ENCODE data around the gene POLG.

Gene POLG

DNA sequence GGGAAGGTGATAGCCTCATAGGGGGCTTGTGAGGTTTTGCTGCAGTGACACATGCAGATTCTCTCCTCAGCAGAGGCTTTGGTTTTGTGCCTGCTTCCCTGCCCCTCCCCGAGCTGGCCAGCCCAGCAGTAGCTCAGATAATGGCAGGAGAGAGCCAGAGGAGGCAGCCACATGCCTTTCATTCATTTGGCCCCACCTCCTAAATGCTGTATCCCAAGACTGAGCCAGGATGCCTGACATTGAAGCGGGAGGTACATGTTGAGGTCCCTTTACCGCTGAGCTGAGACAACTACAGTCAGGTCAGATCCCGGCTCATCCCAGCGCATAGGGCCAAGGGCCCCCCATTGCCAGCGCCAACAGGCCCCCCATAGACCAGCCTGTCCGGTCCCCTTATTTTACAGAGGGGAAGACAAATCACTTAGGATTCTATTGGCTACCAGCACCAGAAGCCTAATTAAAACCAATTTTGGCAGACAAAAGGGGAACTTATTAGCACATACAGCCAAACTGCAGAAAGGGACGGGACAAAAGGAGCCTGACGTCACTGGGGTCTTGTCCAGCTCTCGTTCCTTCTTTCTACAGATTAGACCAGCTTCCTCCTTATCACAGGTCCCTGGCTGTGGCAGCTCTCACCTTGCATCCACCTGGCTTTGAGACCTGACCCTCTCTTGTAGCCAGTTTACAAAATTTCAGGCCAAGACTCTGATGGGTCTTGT lies 12.1 kb upstream of the POLG start:
- no peak overlapping the region for H3K4me3 ChIP-seq (ENCODE audit: low read depth, low read length)
- TF ChIP-seq, protein P1, sequence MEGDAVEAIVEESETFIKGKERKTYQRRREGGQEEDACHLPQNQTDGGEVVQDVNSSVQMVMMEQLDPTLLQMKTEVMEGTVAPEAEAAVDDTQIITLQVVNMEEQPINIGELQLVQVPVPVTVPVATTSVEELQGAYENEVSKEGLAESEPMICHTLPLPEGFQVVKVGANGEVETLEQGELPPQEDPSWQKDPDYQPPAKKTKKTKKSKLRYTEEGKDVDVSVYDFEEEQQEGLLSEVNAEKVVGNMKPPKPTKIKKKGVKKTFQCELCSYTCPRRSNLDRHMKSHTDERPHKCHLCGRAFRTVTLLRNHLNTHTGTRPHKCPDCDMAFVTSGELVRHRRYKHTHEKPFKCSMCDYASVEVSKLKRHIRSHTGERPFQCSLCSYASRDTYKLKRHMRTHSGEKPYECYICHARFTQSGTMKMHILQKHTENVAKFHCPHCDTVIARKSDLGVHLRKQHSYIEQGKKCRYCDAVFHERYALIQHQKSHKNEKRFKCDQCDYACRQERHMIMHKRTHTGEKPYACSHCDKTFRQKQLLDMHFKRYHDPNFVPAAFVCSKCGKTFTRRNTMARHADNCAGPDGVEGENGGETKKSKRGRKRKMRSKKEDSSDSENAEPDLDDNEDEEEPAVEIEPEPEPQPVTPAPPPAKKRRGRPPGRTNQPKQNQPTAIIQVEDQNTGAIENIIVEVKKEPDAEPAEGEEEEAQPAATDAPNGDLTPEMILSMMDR (IDR thresholded peaks at IDR 0.05; ENCODE audit: borderline replicate concordance, insufficient read depth, low read depth, low read length) = no peak

DNA sequence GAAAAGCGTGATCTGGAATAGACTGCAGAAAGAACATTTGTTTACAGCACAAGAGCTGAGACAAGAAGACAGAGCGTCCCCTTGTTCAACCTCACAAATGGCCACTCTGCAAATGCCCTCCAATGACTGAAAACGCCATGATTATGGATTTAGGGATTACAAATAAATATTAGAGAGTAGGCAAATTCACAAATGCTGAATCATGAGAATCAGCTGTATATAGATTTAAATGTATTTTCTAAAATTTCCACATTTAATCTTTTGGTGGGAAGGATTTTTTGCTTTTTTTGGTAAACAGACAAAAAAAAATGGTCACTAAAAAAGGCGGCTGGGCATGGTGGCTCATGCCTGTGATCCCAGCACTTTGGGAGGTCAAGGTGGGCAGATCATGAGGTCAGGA lies 10.6 kb upstream of the POLG start:
- TF ChIP-seq, protein P1 (IDR thresholded peaks at IDR 0.05; ENCODE audit: borderline replicate concordance, insufficient read depth, low read depth, low read length) = no peak
- H3K4me3 ChIP-seq (ENCODE audit: low read depth, low read length) = no peak overlapping the region

DNA sequence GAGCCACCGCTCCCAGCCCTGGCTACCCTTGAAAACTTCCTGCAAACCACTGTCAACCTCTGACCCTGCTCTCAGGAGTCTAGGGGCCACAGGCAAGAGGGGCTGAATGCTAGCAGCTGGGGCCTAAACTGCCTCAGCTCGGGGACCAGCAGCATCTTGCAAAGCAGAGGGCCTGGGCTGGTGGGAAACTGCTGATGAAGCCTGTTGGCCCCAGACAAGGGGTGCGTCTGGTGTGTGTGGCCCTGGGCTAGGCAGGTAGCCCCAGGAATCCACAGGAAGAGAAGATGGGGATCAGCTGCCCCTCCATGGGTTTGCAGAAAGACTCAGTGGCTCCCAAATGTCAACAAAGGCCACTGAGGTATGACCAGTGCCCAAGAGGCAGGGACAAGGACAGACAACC lies 8.2 kb upstream of the POLG start:
- H3K4me3 ChIP-seq (ENCODE audit: low read depth, low read length) = no peak overlapping the region
- TF ChIP-seq, protein P1 (IDR thresholded peaks at IDR 0.05; ENCODE audit: borderline replicate concordance, insufficient read depth, low read depth, low read length) = no peak

DNA sequence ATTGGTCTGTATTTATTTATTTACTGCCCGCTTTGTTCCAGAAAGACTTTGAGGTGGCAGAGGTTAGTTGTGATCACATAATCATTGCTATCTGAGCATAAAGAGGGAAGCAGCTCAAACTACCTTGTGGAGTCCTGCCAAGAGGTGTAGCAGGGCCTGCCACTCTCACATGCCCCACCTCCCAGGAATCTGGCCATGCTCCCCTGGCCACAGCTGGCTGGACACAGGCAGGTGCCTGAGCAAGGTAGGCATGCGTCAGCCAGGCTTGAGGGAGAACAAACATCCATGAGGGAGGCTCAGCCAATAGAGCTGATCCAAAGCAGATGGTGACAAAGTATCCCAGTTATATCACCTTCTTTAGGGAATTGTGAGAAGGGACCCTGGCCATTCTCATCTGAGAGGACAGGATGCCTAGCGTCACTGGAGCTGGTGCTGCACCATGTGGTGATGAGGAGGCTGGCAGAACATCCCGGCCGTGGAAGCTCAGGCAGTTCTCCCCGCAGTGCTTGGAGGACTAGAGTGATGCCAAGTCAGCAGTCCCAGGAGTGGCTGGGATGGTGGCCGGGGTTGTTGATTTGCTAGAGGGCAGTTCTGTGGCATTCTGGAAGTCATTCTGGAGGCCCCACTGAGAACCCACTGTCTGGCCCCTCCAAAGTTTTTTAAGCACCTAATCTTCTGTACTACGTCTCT lies 6.8 kb upstream of the POLG start:
- no peak overlapping the region for H3K4me3 ChIP-seq (ENCODE audit: low read depth, low read length)
- TF ChIP-seq, protein P1 (IDR thresholded peaks at IDR 0.05; ENCODE audit: borderline replicate concordance, insufficient read depth, low read depth, low read length) = no peak

DNA sequence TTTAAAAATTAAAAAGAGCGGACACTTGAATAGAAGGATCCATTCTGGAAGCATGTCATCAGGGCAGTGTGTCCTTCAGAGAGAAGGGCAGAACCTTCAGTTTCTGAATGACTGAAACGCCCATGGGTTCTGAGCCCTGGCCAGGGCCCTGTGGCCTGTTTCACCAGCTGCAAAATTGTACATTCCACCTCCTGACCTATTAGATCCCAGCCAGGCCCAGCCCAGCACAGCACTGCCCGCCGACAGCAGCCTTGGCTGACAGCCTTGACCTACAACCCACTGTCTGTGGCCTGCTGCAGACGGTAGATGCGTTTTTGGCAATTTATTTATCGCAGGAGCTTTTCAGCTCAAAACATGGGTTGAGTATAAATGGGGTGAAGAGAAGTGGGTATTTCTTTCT lies 5.9 kb upstream of the POLG start:
- TF ChIP-seq, protein P1 (IDR thresholded peaks at IDR 0.05; ENCODE audit: borderline replicate concordance, insufficient read depth, low read depth, low read length) = no peak
- H3K4me3 ChIP-seq (ENCODE audit: low read depth, low read length) = no peak overlapping the region

DNA sequence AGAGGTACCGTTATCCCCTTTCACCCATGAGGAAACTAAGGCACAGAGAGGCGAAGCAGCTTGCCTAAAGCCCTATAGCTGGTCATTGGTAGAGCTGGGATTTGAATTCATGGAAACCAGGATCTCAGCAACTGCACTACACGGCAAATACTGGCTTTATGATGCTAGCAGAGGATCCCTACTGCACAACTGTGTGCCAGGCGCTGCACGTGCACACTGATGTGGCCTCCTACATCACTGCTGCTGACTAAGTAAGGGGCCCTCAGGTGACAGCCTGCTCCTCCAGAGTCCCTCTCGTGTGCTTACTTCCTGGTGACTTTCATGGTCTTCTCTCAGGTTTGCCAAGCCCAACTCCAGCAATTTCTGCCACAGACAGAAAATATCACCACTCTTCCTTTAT lies 3.4 kb upstream of the POLG start:
- H3K4me3 ChIP-seq (ENCODE audit: low read depth, low read length) = no peak overlapping the region
- TF ChIP-seq, protein P1 (IDR thresholded peaks at IDR 0.05; ENCODE audit: borderline replicate concordance, insufficient read depth, low read depth, low read length) = no peak

Data from GM12875 (cell line).